DOHH2 (cell line): ENCODE measurements around the gene NEK2.
A peak's percentile ranks its signal among the peaks of the same experiment; 100 is the strongest.

ENCODE experiments used
- EZH2phosphoT487 ChIP-seq: fragments of 200-600 bp; sonication (generic); IDR thresholded peaks from 2 replicates; pipeline ENCODE4 v1.6.1; 2017; ENCODE audit warnings: borderline replicate concordance, mild to moderate bottlenecking, antibody characterized with exemption, low read length, moderate library complexity, mixed read lengths
- TF ChIP-seq, protein P1 (sequence below): fragments of 200-600 bp; sonication (generic); IDR thresholded peaks from one replicate; pipeline ENCODE4 v1.5.1; 2014; ENCODE audit warnings: antibody characterized with exemption, mild to moderate bottlenecking, low read depth, low read length; ENCODE audit not compliant: poor library complexity, severe bottlenecking

DNA sequence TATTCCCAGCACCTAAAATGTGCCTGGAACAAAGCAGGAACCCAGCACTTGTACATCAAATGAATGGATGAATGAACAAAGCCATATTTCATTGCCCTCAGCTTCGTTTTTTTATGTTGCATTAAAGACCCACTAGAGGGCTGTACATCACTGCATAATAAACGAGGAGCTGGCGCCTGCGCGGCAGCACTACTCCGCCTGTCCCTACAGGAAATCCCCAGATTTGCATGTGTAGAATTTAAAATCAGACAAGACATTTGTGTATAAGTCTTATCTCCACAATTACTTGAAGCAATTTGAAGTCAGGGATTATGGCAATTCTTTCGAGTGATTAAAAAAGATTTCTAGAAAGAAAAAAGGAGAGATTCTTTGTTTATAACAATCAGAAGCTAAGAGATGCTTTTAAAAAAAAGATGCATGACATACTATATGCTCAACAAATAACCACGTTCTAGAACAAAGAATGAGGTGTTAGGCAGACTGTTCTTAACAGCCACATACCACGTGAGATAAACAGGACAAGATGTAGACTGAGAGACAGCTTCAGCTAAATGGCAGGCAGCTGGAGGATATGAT is 5.4 kb upstream of the NEK2 start:
- TF ChIP-seq EZH2phosphoT487, result no peak
- TF ChIP-seq, protein P1, sequence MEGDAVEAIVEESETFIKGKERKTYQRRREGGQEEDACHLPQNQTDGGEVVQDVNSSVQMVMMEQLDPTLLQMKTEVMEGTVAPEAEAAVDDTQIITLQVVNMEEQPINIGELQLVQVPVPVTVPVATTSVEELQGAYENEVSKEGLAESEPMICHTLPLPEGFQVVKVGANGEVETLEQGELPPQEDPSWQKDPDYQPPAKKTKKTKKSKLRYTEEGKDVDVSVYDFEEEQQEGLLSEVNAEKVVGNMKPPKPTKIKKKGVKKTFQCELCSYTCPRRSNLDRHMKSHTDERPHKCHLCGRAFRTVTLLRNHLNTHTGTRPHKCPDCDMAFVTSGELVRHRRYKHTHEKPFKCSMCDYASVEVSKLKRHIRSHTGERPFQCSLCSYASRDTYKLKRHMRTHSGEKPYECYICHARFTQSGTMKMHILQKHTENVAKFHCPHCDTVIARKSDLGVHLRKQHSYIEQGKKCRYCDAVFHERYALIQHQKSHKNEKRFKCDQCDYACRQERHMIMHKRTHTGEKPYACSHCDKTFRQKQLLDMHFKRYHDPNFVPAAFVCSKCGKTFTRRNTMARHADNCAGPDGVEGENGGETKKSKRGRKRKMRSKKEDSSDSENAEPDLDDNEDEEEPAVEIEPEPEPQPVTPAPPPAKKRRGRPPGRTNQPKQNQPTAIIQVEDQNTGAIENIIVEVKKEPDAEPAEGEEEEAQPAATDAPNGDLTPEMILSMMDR, result peak; percentile 73
